Muscle layer of colon (tissue), 2 donors: Measurements from ENCODE around the gene PROX1.

Experiments used
- H3K27ac ChIP-seq: one replicate; pipeline ENCODE4 v1.7.0; 2013; ENCODE audit warnings: low read depth, mild to moderate bottlenecking, low read length, moderate library complexity
- H3K27me3 ChIP-seq, 2 donors: one replicate each; pipeline ENCODE4 v1.7.0; 2013; ENCODE audit warnings: low read length in 2 of 2, mild to moderate bottlenecking in 2 of 2; ENCODE audit not compliant: insufficient read depth in 2 of 2, control insufficient read depth in 1 of 2
- H3K36me3 ChIP-seq: one replicate; pipeline ENCODE4 v1.7.0; 2013; ENCODE audit warnings: mild to moderate bottlenecking, low read length; ENCODE audit not compliant: insufficient read depth
- H3K4me1 ChIP-seq: one replicate; pipeline ENCODE4 v1.7.0; 2013; ENCODE audit warnings: mild to moderate bottlenecking, low read length; ENCODE audit not compliant: insufficient read depth
- H3K4me3 ChIP-seq, 2 donors: one replicate each; pipeline ENCODE4 v1.7.0; 2013; ENCODE audit warnings: low read length in 2 of 2, low read depth in 1 of 2, mild to moderate bottlenecking in 1 of 2, moderate library complexity in 1 of 2
- H3K9ac ChIP-seq: one replicate; pipeline ENCODE4 v1.7.0; 2013; ENCODE audit warnings: low read length
- H3K9me3 ChIP-seq: one replicate; pipeline ENCODE4 v1.7.0; 2013; ENCODE audit warnings: mild to moderate bottlenecking, low read length
- donor health status: abdominal sarcoma.
- donor health status: Adenocarcinoma of cecum.

Gene PROX1

DNA sequence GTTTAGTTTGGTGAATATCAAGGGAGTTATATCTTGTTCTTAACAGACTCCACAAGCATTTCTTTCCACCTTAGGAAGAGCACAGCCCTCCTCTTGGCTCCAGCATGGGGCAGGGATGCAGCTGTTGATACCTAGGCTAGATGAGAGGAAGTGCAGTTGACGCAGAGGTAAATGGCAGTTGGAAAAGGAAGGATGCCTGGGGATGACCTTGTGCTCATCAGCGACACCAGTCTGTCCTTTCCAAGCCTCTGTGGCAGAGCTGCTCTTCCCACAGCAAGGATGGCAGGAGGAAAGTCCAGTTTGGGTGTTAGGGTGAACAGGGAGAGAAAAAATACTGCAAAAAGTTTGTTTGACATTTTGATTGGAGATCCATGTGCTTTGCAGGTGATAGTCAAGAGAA is 6.2 kb downstream of the PROX1 start:
- no peak overlapping the region for H3K27ac ChIP-seq
- H3K4me3 ChIP-seq, result no peak overlapping the region
- peaks cover 13% of the 10 kb centered on the region for H3K4me1 ChIP-seq
- H3K9ac ChIP-seq, result no peak overlapping the region
- H3K9me3 ChIP-seq, result no peaks in the 10 kb centered on the region
- peaks cover 0 to 20% of the 10 kb centered on the region in 2 donors for H3K27me3 ChIP-seq
- no peaks in the 10 kb centered on the region for H3K36me3 ChIP-seq

DNA sequence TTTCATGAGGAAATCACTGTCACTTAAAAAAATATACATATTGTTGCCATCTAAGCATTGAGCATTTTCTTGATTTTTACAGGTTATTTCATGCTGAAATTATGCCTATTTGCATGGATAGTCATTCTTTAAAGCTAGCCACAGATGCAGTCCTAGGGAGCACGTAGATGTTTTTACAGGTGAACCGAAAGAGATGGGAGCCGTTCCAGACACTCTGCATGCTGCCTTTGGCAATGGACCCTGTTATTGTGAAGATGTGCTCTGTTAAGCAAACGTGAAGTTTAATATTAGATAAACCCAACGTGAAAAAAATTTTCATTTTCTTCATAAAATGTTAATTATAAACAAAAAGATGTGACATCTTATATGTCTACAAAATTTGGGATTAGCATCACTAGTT is 7.1 kb downstream of the PROX1 start:
- Histone ChIP-seq H3K9ac (no peak overlapping the region), H3K27ac (no peak overlapping the region), H3K27me3 (peaks cover 0 to 11% of the 10 kb centered on the region in 2 donors), H3K4me1 (peaks cover 6% of the 10 kb centered on the region), H3K4me3 (no peak overlapping the region), H3K9me3 (no peaks in the 10 kb centered on the region), H3K36me3 (no peaks in the 10 kb centered on the region)

DNA sequence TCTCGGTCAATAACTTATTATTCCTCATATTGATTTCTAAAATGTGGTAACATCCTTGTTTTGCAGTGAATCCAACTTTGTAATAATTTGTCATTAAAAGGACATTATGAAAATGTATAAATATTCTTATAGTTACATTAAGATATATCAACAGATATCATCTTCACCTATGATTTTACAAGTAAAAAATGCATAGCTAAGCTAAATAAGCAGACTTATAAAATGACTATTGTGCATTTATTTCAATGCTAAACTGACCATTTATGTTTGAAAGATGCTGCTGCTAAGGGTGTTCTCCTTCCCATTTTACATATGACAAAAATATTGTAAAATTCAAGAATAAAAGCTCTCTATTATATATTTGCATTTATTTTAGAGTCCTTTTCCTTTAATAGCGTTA is 7.8 kb downstream of the PROX1 start:
- no peaks in the 10 kb centered on the region for H3K9me3 ChIP-seq
- H3K27ac ChIP-seq, result no peak overlapping the region
- H3K36me3 ChIP-seq, result no peaks in the 10 kb centered on the region
- H3K4me1 ChIP-seq, result peaks cover 5% of the 10 kb centered on the region
- H3K27me3 ChIP-seq, result peaks cover 0 to 5% of the 10 kb centered on the region in 2 donors
- no peak overlapping the region for H3K9ac ChIP-seq
- H3K4me3 ChIP-seq, result no peak overlapping the region

DNA sequence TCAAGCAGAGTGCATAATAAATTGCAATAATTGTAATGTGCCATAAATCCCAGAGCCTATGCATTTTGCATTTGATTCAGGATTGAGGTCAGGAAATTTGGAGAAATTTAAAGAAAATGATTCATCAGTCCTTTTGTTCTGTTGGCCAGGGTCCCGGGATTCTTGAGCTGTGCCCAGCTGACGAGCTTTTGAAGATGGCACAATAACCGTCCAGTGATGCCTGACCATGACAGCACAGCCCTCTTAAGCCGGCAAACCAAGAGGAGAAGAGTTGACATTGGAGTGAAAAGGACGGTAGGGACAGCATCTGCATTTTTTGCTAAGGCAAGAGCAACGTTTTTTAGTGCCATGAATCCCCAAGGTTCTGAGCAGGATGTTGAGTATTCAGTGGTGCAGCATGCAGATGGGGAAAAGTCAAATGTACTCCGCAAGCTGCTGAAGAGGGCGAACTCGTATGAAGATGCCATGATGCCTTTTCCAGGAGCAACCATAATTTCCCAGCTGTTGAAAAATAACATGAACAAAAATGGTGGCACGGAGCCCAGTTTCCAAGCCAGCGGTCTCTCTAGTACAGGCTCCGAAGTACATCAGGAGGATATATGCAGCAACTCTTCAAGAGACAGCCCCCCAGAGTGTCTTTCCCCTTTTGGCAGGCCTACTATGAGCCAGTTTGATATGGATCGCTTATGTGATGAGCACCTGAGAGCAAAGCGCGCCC is 8.7 kb downstream of the PROX1 start:
- Histone ChIP-seq H3K9ac (no peak overlapping the region), H3K4me1 (peaks cover 5% of the 10 kb centered on the region), H3K36me3 (no peaks in the 10 kb centered on the region), H3K4me3 (peak overlapping the region in 1 of 2 donors; percentile 37), H3K27ac (no peak overlapping the region), H3K27me3 (peaks cover 0 to 5% of the 10 kb centered on the region in 2 donors), H3K9me3 (no peaks in the 10 kb centered on the region)

DNA sequence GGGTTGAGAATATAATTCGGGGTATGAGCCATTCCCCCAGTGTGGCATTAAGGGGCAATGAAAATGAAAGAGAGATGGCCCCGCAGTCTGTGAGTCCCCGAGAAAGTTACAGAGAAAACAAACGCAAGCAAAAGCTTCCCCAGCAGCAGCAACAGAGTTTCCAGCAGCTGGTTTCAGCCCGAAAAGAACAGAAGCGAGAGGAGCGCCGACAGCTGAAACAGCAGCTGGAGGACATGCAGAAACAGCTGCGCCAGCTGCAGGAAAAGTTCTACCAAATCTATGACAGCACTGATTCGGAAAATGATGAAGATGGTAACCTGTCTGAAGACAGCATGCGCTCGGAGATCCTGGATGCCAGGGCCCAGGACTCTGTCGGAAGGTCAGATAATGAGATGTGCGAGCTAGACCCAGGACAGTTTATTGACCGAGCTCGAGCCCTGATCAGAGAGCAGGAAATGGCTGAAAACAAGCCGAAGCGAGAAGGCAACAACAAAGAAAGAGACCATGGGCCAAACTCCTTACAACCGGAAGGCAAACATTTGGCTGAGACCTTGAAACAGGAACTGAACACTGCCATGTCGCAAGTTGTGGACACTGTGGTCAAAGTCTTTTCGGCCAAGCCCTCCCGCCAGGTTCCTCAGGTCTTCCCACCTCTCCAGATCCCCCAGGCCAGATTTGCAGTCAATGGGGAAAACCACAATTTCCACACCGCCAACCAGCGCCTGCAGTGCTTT is 9.4 kb downstream of the PROX1 start:
- H3K9ac ChIP-seq, result no peak overlapping the region
- peak overlapping the region in 1 of 2 donors; percentile 37 for H3K4me3 ChIP-seq
- H3K4me1 ChIP-seq, result peaks cover 5% of the 10 kb centered on the region
- no peak overlapping the region for H3K27ac ChIP-seq
- no peaks in the 10 kb centered on the region for H3K9me3 ChIP-seq
- no peaks in the 10 kb centered on the region for H3K36me3 ChIP-seq
- peaks cover 0 to 5% of the 10 kb centered on the region in 2 donors for H3K27me3 ChIP-seq

GRCh38 chr1:213997772-213998107 is 10.0 kb downstream of the PROX1 start:
- Histone ChIP-seq H3K4me3 (no peak overlapping the region), H3K36me3 (no peaks in the 10 kb centered on the region), H3K27me3 (peaks cover 0 to 5% of the 10 kb centered on the region in 2 donors), H3K9ac (no peak overlapping the region), H3K4me1 (peaks cover 5% of the 10 kb centered on the region), H3K27ac (no peak overlapping the region), H3K9me3 (no peaks in the 10 kb centered on the region)

DNA sequence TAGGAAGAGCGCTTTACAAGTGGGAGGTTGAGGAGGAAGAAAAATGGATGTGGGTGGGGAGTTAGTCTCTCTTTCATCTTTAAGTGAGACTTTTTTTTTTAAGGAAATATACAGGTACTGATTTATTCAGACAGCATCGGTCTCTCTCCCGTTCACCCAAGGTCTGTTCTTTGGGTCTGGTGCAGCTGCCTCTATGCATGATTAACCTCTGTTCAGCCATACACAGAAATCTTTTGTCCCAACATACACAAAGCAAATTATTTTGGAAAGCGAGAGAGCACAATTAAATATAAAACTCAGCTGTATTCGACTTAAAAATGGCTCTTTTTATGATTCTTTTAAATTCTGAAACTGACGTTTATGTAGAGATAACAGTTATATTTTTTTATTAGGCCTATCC is 11.0 kb downstream of the PROX1 start:
- no peaks in the 10 kb centered on the region for H3K9me3 ChIP-seq
- peaks cover 0 to 5% of the 10 kb centered on the region in 2 donors for H3K27me3 ChIP-seq
- H3K9ac ChIP-seq, result no peak overlapping the region
- H3K36me3 ChIP-seq, result no peaks in the 10 kb centered on the region
- H3K4me1 ChIP-seq, result peaks cover 5% of the 10 kb centered on the region
- no peak overlapping the region for H3K27ac ChIP-seq
- H3K4me3 ChIP-seq, result no peak overlapping the region

- Histone ChIP-seq H3K27ac (no peak overlapping the region), H3K9me3 (no peaks in the 10 kb centered on the region), H3K27me3 (no peaks in the 10 kb centered on the region), H3K4me3 (no peak overlapping the region), H3K36me3 (no peaks in the 10 kb centered on the region), H3K4me1 (peaks cover 5% of the 10 kb centered on the region), H3K9ac (no peak overlapping the region)
These were observed 12.0 kb downstream of the PROX1 start for GRCh38 chr1:213999732-214000131.

DNA sequence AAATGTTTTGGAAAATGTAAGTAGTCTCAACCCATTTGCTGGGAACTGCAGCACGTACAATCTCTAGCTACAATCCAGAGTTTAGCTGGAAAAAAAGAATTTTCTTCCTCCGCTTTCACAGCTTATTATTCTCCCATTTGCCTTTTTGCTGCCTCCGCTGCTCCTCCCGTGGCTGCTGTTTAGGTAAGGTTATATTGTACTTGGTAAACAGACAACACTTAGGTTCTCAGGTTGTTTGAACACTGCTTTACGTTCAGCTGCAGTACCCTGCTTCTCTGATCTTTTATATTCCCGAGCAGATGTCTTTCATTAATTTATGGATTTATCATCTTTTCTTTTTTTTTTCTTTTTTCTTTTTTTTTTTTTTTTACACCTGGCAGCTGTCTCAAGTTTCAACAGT is 14.3 kb downstream of the PROX1 start:
- H3K36me3 ChIP-seq, result no peaks in the 10 kb centered on the region
- H3K9ac ChIP-seq, result no peak overlapping the region
- no peaks in the 10 kb centered on the region for H3K27me3 ChIP-seq
- no peak overlapping the region for H3K4me3 ChIP-seq
- H3K4me1 ChIP-seq, result no peaks in the 10 kb centered on the region
- no peaks in the 10 kb centered on the region for H3K9me3 ChIP-seq
- no peak overlapping the region for H3K27ac ChIP-seq

DNA sequence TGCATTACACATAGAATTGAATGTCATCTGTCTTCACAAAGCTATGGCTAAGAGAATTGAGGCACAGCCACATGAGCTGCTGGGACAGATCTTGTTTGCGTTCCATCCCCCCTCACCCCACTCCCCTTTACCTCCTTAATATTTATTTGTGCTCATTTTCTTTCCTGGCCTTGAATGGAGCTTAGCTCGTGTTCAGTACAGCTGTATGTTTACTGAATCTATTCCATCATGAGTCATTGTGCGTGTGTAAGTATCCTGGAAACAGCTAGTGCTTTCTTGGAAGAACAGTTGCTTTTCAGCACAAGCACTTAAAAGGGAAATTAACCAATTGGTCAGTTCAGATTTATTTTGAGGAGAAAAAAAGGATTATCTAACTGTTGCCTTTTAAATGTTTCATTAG is 14.7 kb downstream of the PROX1 start:
- no peaks in the 10 kb centered on the region for H3K36me3 ChIP-seq
- H3K4me3 ChIP-seq, result no peak overlapping the region
- H3K9me3 ChIP-seq, result no peaks in the 10 kb centered on the region
- H3K4me1 ChIP-seq, result no peaks in the 10 kb centered on the region
- no peak overlapping the region for H3K9ac ChIP-seq
- H3K27ac ChIP-seq, result no peak overlapping the region
- no peaks in the 10 kb centered on the region for H3K27me3 ChIP-seq

DNA sequence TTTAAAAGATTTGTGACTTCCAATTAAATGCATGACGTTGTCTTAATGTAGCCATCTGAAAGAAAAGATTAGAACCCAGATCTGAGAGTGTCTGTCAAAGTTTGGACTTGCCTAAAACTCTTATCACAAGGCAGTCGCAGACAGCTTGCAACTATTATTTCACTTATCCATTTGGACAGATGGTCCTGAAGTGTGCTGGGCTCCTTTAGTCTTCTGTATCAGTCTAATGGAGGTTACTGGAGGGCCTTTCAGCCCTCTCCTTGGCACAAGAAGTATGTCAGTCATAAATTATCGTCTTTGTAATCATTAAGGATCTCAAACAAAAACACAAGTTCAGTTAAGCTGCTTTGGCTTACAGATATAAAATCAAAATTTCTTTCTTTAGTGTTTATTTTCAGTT is 15.5 kb downstream of the PROX1 start:
- Histone ChIP-seq H3K9me3 (no peaks in the 10 kb centered on the region), H3K9ac (no peak overlapping the region), H3K4me3 (no peak overlapping the region), H3K4me1 (no peaks in the 10 kb centered on the region), H3K27ac (no peak overlapping the region), H3K36me3 (no peaks in the 10 kb centered on the region), H3K27me3 (no peaks in the 10 kb centered on the region)

GRCh38 chr1:214004014-214004413 is 16.2 kb downstream of the PROX1 start:
- Histone ChIP-seq H3K4me3 (no peak overlapping the region), H3K9me3 (no peaks in the 10 kb centered on the region), H3K27ac (no peak overlapping the region), H3K36me3 (no peaks in the 10 kb centered on the region), H3K27me3 (no peaks in the 10 kb centered on the region), H3K4me1 (no peaks in the 10 kb centered on the region), H3K9ac (no peak overlapping the region)
